ENCODE results near the gene LRP4.

- TF ChIP-seq POLR2A (IDR thresholded peaks at IDR 0.05; ENCODE audit: low read length) = no peak
- no peak for TF ChIP-seq GATA1 (IDR thresholded peaks at IDR 0.05; ENCODE audit: low read depth, low read length)
Observed at GRCh38 chr11:46855863-46856262, 62.5 kb downstream of the LRP4 start.

Data from erythroblast (primary cell).